Natural killer cell treated with Interleukin-12 subunit alpha and Interleukin-12 subunit beta and Interleukin-15 and Interleukin-18, amount 100 ng/mL, for 72 hours (primary cell): ENCODE measurements around the gene CLRN3. TPM values are rescaled to one million over a fixed set of nuclear protein-coding genes. Genes with fewer than 3 reads are reported as not detected.

Source experiments
- ATAC-seq, 2 donors: fragments of 150-1000 bp; cut with Tn5 transposase in 1 of 2; sonication (Bioruptor Pico), chemical (Tn5 transposase) in 1 of 2; 2 replicates each; pipeline ENCODE4 v1.10.0; 2021
- DNase-seq: peaks from one replicate; pipeline ENCODE4 v3.0.0; 2022; ENCODE audit warnings: low spot score
- H3K27ac Mint-ChIP-seq, 2 donors: 1 replicate in 1 of 2; 2 replicates in 1 of 2; pipeline ENCODE4 v1.8.0; 2022; ENCODE audit warnings: mixed read lengths in 2 of 2, mild to moderate bottlenecking in 1 of 2, moderate library complexity in 1 of 2
- H3K27me3 Mint-ChIP-seq, 2 donors: 1 replicate in 1 of 2; 2 replicates in 1 of 2; pipeline ENCODE4 v1.8.0; 2022; ENCODE audit warnings: mixed read lengths in 2 of 2
- H3K36me3 Mint-ChIP-seq: one replicate; pipeline ENCODE4 v1.8.0; 2022; ENCODE audit warnings: mixed read lengths
- H3K4me1 Mint-ChIP-seq, 2 donors: 1 replicate in 1 of 2; 2 replicates in 1 of 2; pipeline ENCODE4 v1.8.0; 2022; ENCODE audit warnings: low read depth in 2 of 2, mixed read lengths in 2 of 2, mild to moderate bottlenecking in 1 of 2
- H3K4me3 Mint-ChIP-seq: one replicate; pipeline ENCODE4 v1.8.0; 2022; ENCODE audit warnings: mixed read lengths
- H3K9me3 Mint-ChIP-seq: 2 replicates; pipeline ENCODE4 v1.8.0; 2022; ENCODE audit warnings: mixed read lengths
- total RNA-seq, 2 donors: library from RNA; stranded (reverse); gene quantifications; one replicate each; pipeline ENCODE4 v1.2.3, GENCODE V29; 2022

The CLRN3 gene
- total RNA-seq, 2 donors from 2014 or later, result not detected

- Mint-ChIP-seq H3K4me3 (no peak overlapping the region), H3K27me3 (peaks cover 26 to 52% of the 10 kb centered on the region in 2 donors), H3K4me1 (peaks cover 0 to 2% of the 10 kb centered on the region in 2 donors), H3K9me3 (no peaks in the 10 kb centered on the region), H3K27ac (no peak overlapping the region), H3K36me3 (no peaks in the 10 kb centered on the region)
- DNase-seq, result no peak
- no peak for ATAC-seq
These were observed 7.1 kb upstream of the CLRN3 start for GRCh38 chr10:127899766-127900387.

GRCh38 chr10:127897177-127897576, 4.4 kb upstream of the CLRN3 start:
- H3K4me1 Mint-ChIP-seq, result no peaks in the 10 kb centered on the region
- DNase-seq (no peak), ATAC-seq (no peak)
- no peaks in the 10 kb centered on the region for H3K9me3 Mint-ChIP-seq
- H3K27ac Mint-ChIP-seq, result no peak overlapping the region
- H3K27me3 Mint-ChIP-seq, result peaks cover 26 to 42% of the 10 kb centered on the region in 2 donors
- H3K4me3 Mint-ChIP-seq, result no peak overlapping the region
- no peaks in the 10 kb centered on the region for H3K36me3 Mint-ChIP-seq

GRCh38 chr10:127896590-127896989, 3.8 kb upstream of the CLRN3 start:
- Mint-ChIP-seq H3K4me1 (no peaks in the 10 kb centered on the region), H3K27ac (no peak overlapping the region), H3K27me3 (peaks cover 26 to 36% of the 10 kb centered on the region in 2 donors), H3K9me3 (no peaks in the 10 kb centered on the region), H3K4me3 (no peak overlapping the region), H3K36me3 (no peaks in the 10 kb centered on the region)
- no peak for DNase-seq
- no peak for ATAC-seq

GRCh38 chr10:127894146-127894545, 1.4 kb upstream of the CLRN3 start:
- Mint-ChIP-seq H3K4me1 (no peaks in the 10 kb centered on the region), H3K27me3 (peaks cover 20 to 27% of the 10 kb centered on the region in 2 donors), H3K4me3 (no peak overlapping the region), H3K27ac (no peak overlapping the region), H3K36me3 (no peaks in the 10 kb centered on the region), H3K9me3 (no peaks in the 10 kb centered on the region)
- ATAC-seq (no peak), DNase-seq (no peak)

GRCh38 chr10:127890832-127891334, 1.9 kb downstream of the CLRN3 start:
- Mint-ChIP-seq H3K4me3 (no peak overlapping the region), H3K4me1 (no peaks in the 10 kb centered on the region), H3K9me3 (no peaks in the 10 kb centered on the region), H3K27ac (no peak overlapping the region), H3K27me3 (peaks cover 12 to 16% of the 10 kb centered on the region in 2 donors), H3K36me3 (no peaks in the 10 kb centered on the region)
- DNase-seq (no peak), ATAC-seq (no peak)

GRCh38 chr10:127890216-127890615, 2.5 kb downstream of the CLRN3 start:
- Mint-ChIP-seq H3K9me3 (no peaks in the 10 kb centered on the region), H3K27ac (no peak overlapping the region), H3K27me3 (peaks cover 12 to 16% of the 10 kb centered on the region in 2 donors), H3K4me3 (no peak overlapping the region), H3K4me1 (no peaks in the 10 kb centered on the region), H3K36me3 (no peaks in the 10 kb centered on the region)
- ATAC-seq, result no peak
- DNase-seq, result no peak

GRCh38 chr10:127889605-127890195, 3.0 kb downstream of the CLRN3 start:
- H3K36me3 Mint-ChIP-seq, result no peaks in the 10 kb centered on the region
- H3K27ac Mint-ChIP-seq, result no peak overlapping the region
- no peaks in the 10 kb centered on the region for H3K9me3 Mint-ChIP-seq
- H3K4me1 Mint-ChIP-seq, result no peaks in the 10 kb centered on the region
- ATAC-seq, result no peak
- peaks cover 12 to 16% of the 10 kb centered on the region in 2 donors for H3K27me3 Mint-ChIP-seq
- no peak for DNase-seq
- H3K4me3 Mint-ChIP-seq, result no peak overlapping the region

GRCh38 chr10:127888521-127889312, 4.0 kb downstream of the CLRN3 start:
- no peak for ATAC-seq
- Mint-ChIP-seq H3K4me1 (no peaks in the 10 kb centered on the region), H3K27ac (no peak overlapping the region), H3K27me3 (peaks cover 6 to 14% of the 10 kb centered on the region in 2 donors), H3K4me3 (no peak overlapping the region), H3K36me3 (no peaks in the 10 kb centered on the region), H3K9me3 (no peaks in the 10 kb centered on the region)
- DNase-seq, result no peak

- Mint-ChIP-seq H3K4me3 (no peak overlapping the region), H3K27ac (no peak overlapping the region)
These were observed 5.0 kb downstream of the CLRN3 start for GRCh38 chr10:127887541-127888415.

GRCh38 chr10:127886371-127887051, 6.2 kb downstream of the CLRN3 start:
- H3K27ac Mint-ChIP-seq, result no peak overlapping the region
- DNase-seq (no peak), ATAC-seq (no peak)
- no peak overlapping the region for H3K4me3 Mint-ChIP-seq
- H3K27me3 Mint-ChIP-seq, result peaks cover 0 to 8% of the 10 kb centered on the region in 2 donors
- H3K4me1 Mint-ChIP-seq, result peaks cover 0 to 3% of the 10 kb centered on the region in 2 donors
- no peaks in the 10 kb centered on the region for H3K36me3 Mint-ChIP-seq
- no peaks in the 10 kb centered on the region for H3K9me3 Mint-ChIP-seq

More at GRCh38 chr10:127887541-127888415, 5.0 kb downstream of the CLRN3 start:
- no peak for DNase-seq
- H3K27me3 Mint-ChIP-seq, result peaks cover 0 to 12% of the 10 kb centered on the region in 2 donors
- no peaks in the 10 kb centered on the region for H3K9me3 Mint-ChIP-seq
- H3K36me3 Mint-ChIP-seq, result no peaks in the 10 kb centered on the region
- peaks cover 0 to 3% of the 10 kb centered on the region in 2 donors for H3K4me1 Mint-ChIP-seq
- ATAC-seq, result no peak

- Mint-ChIP-seq H3K36me3 (no peaks in the 10 kb centered on the region), H3K27me3 (peaks cover 0 to 6% of the 10 kb centered on the region in 2 donors)
- DNase-seq, result no peak
These were observed 8.2 kb downstream of the CLRN3 start for GRCh38 chr10:127884501-127884900.

GRCh38 chr10:127883516-127883915, 9.2 kb downstream of the CLRN3 start:
- Mint-ChIP-seq H3K27ac (no peak overlapping the region), H3K36me3 (no peaks in the 10 kb centered on the region), H3K27me3 (peaks cover 0 to 6% of the 10 kb centered on the region in 2 donors), H3K4me3 (no peak overlapping the region), H3K4me1 (peaks cover 0 to 7% of the 10 kb centered on the region in 2 donors), H3K9me3 (no peaks in the 10 kb centered on the region)
- ATAC-seq (no peak), DNase-seq (no peak)

More at GRCh38 chr10:127884501-127884900, 8.2 kb downstream of the CLRN3 start:
- ATAC-seq, result no peak
- no peak overlapping the region for H3K27ac Mint-ChIP-seq
- no peaks in the 10 kb centered on the region for H3K9me3 Mint-ChIP-seq
- H3K4me3 Mint-ChIP-seq, result no peak overlapping the region
- peaks cover 0 to 7% of the 10 kb centered on the region in 2 donors for H3K4me1 Mint-ChIP-seq
